GM12878 (cell line): ENCODE results near the gene ATP6V0A4. TPM values are rescaled to one million over a fixed set of nuclear protein-coding genes. Genes with fewer than 3 reads are reported as not detected.

Experiments used
- ATAC-seq: fragments of 200-7000 bp; cut with Tn5 transposase; 3 replicates; pipeline ENCODE4 v1.9.1; 2020; ENCODE audit warnings: mild to moderate bottlenecking, moderate library complexity
- BruUV-seq: library from RNA; stranded (reverse); fragments of 400-500 nt; replicated peaks from 2 replicates; lab custom pipeline; 2021; lab: Mats Ljungman, UMichigan
- CTCF ChIA-PET: fragments of 300-600 bp; sonication (Branson Sonifier 250); formaldehyde crosslinking; extraction: SDS; loops from one replicate; lab custom pipeline; 2021; ENCODE audit warnings: inconsistent platforms; lab: Yijun Ruan, JAX
- POLR2A ChIA-PET: fragments of 350-600 bp; formaldehyde crosslinking; extraction: SDS; loops from one replicate; lab custom pipeline; 2021; ENCODE audit warnings: inconsistent platforms; lab: Charles Lee
- RAD21 ChIA-PET: fragments of 300-600 bp; sonication (Branson Sonifier 250); formaldehyde crosslinking; loops from one replicate; lab custom pipeline; 2023; ENCODE audit warnings: antibody characterized with exemption; ENCODE audit not compliant: unreplicated experiment; lab: Charles Lee
- SMC1A ChIA-PET: fragments of 300-600 bp; sonication (Branson Sonifier 250); formaldehyde crosslinking; loops from one replicate; lab custom pipeline; 2023; ENCODE audit not compliant: unreplicated experiment, uncharacterized antibody; lab: Charles Lee
- DNase-seq: peaks from one replicate; pipeline ENCODE4 v3.0.0-alpha.2; 2011; ENCODE audit warnings: low read depth, low spot score
- FAIRE-seq: peaks from 3 replicates; lab custom pipeline; 2011; peaks lifted over from hg19 to GRCh38; lab: Jason Lieb, UNC
- H2AFZ ChIP-seq: 2 replicates; pipeline ENCODE4 v1.6.0; 2011; ENCODE audit warnings: low read depth, low read length, control low read depth; ENCODE audit not compliant: control insufficient read depth
- H3K27ac ChIP-seq: 2 replicates; pipeline ENCODE4 v1.5.1; 2011; ENCODE audit warnings: control low read depth; ENCODE audit not compliant: control insufficient read depth, insufficient read depth
- H3K27me3 ChIP-seq, 2 experiments: replicated peaks in 1 of 2; 2 replicates each; pipeline versions ENCODE4 v1.6.0 to v1.6.1; 2011; ENCODE audit warnings: low read length in 1 of 2; ENCODE audit not compliant: control insufficient read depth in 2 of 2, insufficient read depth in 2 of 2
- H3K36me3 ChIP-seq, 2 experiments: 2 replicates each; pipeline ENCODE4 v1.5.1; 2011; ENCODE audit warnings: low read length in 1 of 2; ENCODE audit not compliant: control insufficient read depth in 2 of 2, insufficient read depth in 2 of 2
- H3K4me1 ChIP-seq: 2 replicates; pipeline ENCODE4 v1.6.1; 2011; ENCODE audit warnings: mild to moderate bottlenecking, low read length, moderate library complexity, mixed read lengths; ENCODE audit not compliant: control insufficient read depth, insufficient read depth
- H3K4me2 ChIP-seq: 2 replicates; pipeline ENCODE4 v1.6.0; 2011; ENCODE audit warnings: control low read depth; ENCODE audit not compliant: control insufficient read depth, insufficient read depth
- H3K4me3 ChIP-seq: fragments of 200-600 bp; sonication (generic); 2 replicates; pipeline ENCODE4 v1.5.1; 2016
- H3K79me2 ChIP-seq: 2 replicates; pipeline ENCODE4 v1.6.0; 2011; ENCODE audit warnings: low read length; ENCODE audit not compliant: control insufficient read depth, insufficient read depth
- H3K9ac ChIP-seq: 2 replicates; pipeline ENCODE4 v1.8.0; 2011; ENCODE audit warnings: low read length, control low read depth, mixed read lengths; ENCODE audit not compliant: control insufficient read depth, insufficient read depth
- H3K9me3 ChIP-seq: replicated peaks from 3 replicates; pipeline ENCODE4 v1.5.1; 2011; ENCODE audit warnings: mild to moderate bottlenecking, low read length; ENCODE audit not compliant: control insufficient read depth, insufficient read depth
- H4K20me1 ChIP-seq: 2 replicates; pipeline ENCODE4 v1.6.0; 2011; ENCODE audit not compliant: control insufficient read depth, insufficient read depth
- FOXM1 ChIP-seq: IDR thresholded peaks from 2 replicates; pipeline ENCODE4 v1.6.1; 2012; ENCODE audit warnings: low read depth, mild to moderate bottlenecking, inconsistent platforms, low read length, moderate library complexity
- MEF2A ChIP-seq: IDR thresholded peaks from 2 replicates; pipeline ENCODE4 v1.6.1; 2011; ENCODE audit warnings: low read depth, mild to moderate bottlenecking, low read length, moderate library complexity; ENCODE audit not compliant: insufficient read depth
- MTA3 ChIP-seq: IDR thresholded peaks from 2 replicates; pipeline ENCODE4 v1.6.1; 2012; ENCODE audit warnings: low read length, inconsistent platforms, borderline replicate concordance
- MYB ChIP-seq: fragments of 150-350 bp; IDR thresholded peaks from 2 replicates; pipeline ENCODE4 v1.6.1; 2014; ENCODE audit warnings: mild to moderate bottlenecking, low read depth, low read length, borderline replicate concordance
- NR2C1 ChIP-seq: fragments of 450-650 bp; IDR thresholded peaks from 2 replicates; pipeline ENCODE4 v1.6.1; 2017; ENCODE audit warnings: antibody characterized with exemption, mild to moderate bottlenecking, moderate library complexity
- POLR2AphosphoS2 ChIP-seq: IDR thresholded peaks from 2 replicates; pipeline ENCODE4 v1.6.1; 2011; ENCODE audit warnings: low read depth, mild to moderate bottlenecking, low read length, improper control_type of control experiment, moderate library complexity
- RAD21 ChIP-seq: IDR thresholded peaks from 2 replicates; pipeline ENCODE4 v1.6.1; 2011; ENCODE audit warnings: mild to moderate bottlenecking, low read depth, low read length, moderate library complexity; ENCODE audit not compliant: insufficient read depth
- SPI1 ChIP-seq: IDR thresholded peaks from 2 replicates; pipeline ENCODE4 v1.6.1; 2011; ENCODE audit warnings: low read depth, mild to moderate bottlenecking, low read length, moderate library complexity, borderline replicate concordance; ENCODE audit not compliant: insufficient read depth
- SREBF1 ChIP-seq: IDR thresholded peaks from 2 replicates; pipeline ENCODE4 v1.6.1; 2012; ENCODE audit warnings: mild to moderate bottlenecking, low read length
- TBL1XR1 ChIP-seq: IDR thresholded peaks from 2 replicates; pipeline ENCODE4 v1.6.1; 2012; ENCODE audit warnings: low read depth, low read length, improper control_type of control experiment
- ZNF24 ChIP-seq: fragments of 450-650 bp; IDR thresholded peaks from 2 replicates; pipeline ENCODE4 v1.6.1; 2017; ENCODE audit warnings: antibody characterized with exemption, mild to moderate bottlenecking
- WGBS: methylation state at CpG from one replicate; pipeline ENCODE4 v1.1.6; 2016; ENCODE audit warnings: low lambda C conversion rate; ENCODE audit not compliant: insufficient replicate concordance, insufficient coverage; ENCODE audit errors: missing lambda C conversion rate; 5-methylcytosine and 5-hydroxymethylcytosine counted together
- in situ Hi-C: fragments of 300-500 bp; cut with MboI; formaldehyde crosslinking; loops from 9 replicates; pipeline ENCODE4 v1.14.3; 2018; ENCODE audit warnings: mixed read lengths
- intact Hi-C: fragments of 100-400 bp; cut with micrococcal nuclease; formaldehyde crosslinking; loops from one replicate; pipeline ENCODE4 v1.14.2; 2022; ENCODE audit not compliant: unreplicated experiment
- polyA plus RNA-seq, 11 experiments: library from polyadenylated mRNA; depleted of rRNA in 4 of 11; unstranded in 6 of 11; stranded (reverse) in 5 of 11; fragments of >200 nt; fragmentation: Nextera tagmentation in 4 of 11; fragmentation: Illumina TruSeq in 1 of 11; extraction: Ambion mirVana in 4 of 11; extraction: Trizol in 1 of 11; gene quantifications; 1 replicate in 1 of 11; 2 replicates in 10 of 11; pipeline versions ENCODE4 v1.2.1 to v1.2.3, GENCODE V29; 2011 to 2016; ENCODE audit warnings: inconsistent platforms in 2 of 11, missing spikeins in 2 of 11, low read depth in 1 of 11
- total RNA-seq, 4 experiments: library from RNA; depleted of rRNA in 3 of 4; stranded (reverse); fragments of >200 nt in 3 of 4; fragmentation: Illumina TruSeq in 1 of 4; extraction: Trizol in 1 of 4; gene quantifications; 2 replicates each; pipeline versions ENCODE4 v1.2.1 to v1.2.3, GENCODE V29; 2013 to 2021
- TF ChIP-seq, protein P1 (sequence below): fragments of 150-350 bp; IDR thresholded peaks from 2 replicates; pipeline ENCODE4 v1.6.1; 2014; ENCODE audit warnings: mild to moderate bottlenecking, low read depth, low read length
- TF ChIP-seq, protein P2 (sequence below): IDR thresholded peaks from 2 replicates; pipeline ENCODE4 v1.6.1; 2011; ENCODE audit warnings: mild to moderate bottlenecking, low read depth, low read length, moderate library complexity; ENCODE audit not compliant: insufficient replicate concordance
- TF ChIP-seq, protein P3 (sequence below): fragments of 450-650 bp; IDR thresholded peaks from 2 replicates; pipeline ENCODE4 v1.6.1; 2017; ENCODE audit warnings: borderline replicate concordance

Gene ATP6V0A4
- total and polyA plus RNA-seq, 10 of the 15 experiments (the other 5 are each of a cell fraction or from before 2014, with no cell fraction given), result not detected

DNA sequence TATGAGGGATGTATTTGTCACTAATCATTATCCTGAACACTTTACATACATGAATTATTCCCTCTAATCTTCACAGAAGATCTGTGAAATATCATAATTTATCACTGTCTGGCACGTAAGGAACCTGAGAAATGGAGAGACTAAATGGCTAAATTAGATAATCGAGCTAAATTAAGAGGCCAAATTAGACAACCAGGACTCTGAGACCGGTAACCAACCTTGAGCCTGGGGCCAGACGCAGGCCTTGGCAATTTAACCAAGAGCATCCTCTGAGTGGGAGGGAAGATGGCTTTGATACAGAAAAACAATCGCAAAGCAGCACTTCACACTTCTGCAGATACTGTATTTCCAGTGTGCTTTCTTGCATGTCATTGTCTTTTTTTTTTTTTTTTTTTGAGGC lies 118.2 kb downstream of the ATP6V0A4 start:
- intact Hi-C loops (no loop called here), in situ Hi-C loops (no loop called here)
- POLR2A ChIA-PET, result no interaction called here
- ATAC-seq (no peak), FAIRE-seq (no peak), DNase-seq (no peak)
- CTCF ChIA-PET, result no interaction called here
- H3K4me3 ChIP-seq, result no peak overlapping the region
- no peak overlapping the region for H3K27ac ChIP-seq
- H3K4me1 ChIP-seq, result no peaks in the 10 kb centered on the region
- RAD21 ChIA-PET, result no interaction called here
- no peak overlapping the region for H3K9ac ChIP-seq
- TF ChIP-seq MYB, result no peak
- TF ChIP-seq MEF2A, result no peak
- TF ChIP-seq NR2C1, result no peak
- TF ChIP-seq FOXM1, result no peak
- TF ChIP-seq SREBF1, result no peak
- TF ChIP-seq RAD21, result no peak
- TF ChIP-seq, protein P1, sequence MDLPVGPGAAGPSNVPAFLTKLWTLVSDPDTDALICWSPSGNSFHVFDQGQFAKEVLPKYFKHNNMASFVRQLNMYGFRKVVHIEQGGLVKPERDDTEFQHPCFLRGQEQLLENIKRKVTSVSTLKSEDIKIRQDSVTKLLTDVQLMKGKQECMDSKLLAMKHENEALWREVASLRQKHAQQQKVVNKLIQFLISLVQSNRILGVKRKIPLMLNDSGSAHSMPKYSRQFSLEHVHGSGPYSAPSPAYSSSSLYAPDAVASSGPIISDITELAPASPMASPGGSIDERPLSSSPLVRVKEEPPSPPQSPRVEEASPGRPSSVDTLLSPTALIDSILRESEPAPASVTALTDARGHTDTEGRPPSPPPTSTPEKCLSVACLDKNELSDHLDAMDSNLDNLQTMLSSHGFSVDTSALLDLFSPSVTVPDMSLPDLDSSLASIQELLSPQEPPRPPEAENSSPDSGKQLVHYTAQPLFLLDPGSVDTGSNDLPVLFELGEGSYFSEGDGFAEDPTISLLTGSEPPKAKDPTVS, result no peak
- no peak for TF ChIP-seq SPI1
- TF ChIP-seq, protein P2, sequence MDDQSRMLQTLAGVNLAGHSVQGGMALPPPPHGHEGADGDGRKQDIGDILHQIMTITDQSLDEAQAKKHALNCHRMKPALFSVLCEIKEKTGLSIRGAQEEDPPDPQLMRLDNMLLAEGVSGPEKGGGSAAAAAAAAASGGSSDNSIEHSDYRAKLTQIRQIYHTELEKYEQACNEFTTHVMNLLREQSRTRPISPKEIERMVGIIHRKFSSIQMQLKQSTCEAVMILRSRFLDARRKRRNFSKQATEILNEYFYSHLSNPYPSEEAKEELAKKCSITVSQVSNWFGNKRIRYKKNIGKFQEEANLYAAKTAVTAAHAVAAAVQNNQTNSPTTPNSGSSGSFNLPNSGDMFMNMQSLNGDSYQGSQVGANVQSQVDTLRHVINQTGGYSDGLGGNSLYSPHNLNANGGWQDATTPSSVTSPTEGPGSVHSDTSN, result no peak
- TF ChIP-seq TBL1XR1, result no peak
- TF ChIP-seq MTA3, result no peak
- no peak for TF ChIP-seq ZNF24
- TF ChIP-seq, protein P3, sequence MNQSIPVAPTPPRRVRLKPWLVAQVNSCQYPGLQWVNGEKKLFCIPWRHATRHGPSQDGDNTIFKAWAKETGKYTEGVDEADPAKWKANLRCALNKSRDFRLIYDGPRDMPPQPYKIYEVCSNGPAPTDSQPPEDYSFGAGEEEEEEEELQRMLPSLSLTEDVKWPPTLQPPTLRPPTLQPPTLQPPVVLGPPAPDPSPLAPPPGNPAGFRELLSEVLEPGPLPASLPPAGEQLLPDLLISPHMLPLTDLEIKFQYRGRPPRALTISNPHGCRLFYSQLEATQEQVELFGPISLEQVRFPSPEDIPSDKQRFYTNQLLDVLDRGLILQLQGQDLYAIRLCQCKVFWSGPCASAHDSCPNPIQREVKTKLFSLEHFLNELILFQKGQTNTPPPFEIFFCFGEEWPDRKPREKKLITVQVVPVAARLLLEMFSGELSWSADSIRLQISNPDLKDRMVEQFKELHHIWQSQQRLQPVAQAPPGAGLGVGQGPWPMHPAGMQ, result no peak
- no peak for TF ChIP-seq POLR2AphosphoS2
- no peak overlapping the region for H3K4me2 ChIP-seq
- H3K9me3 ChIP-seq, result no peaks in the 10 kb centered on the region
- BruUV-seq, result no TSS peak
- H2AFZ ChIP-seq, result no peak overlapping the region
- no peaks in the 10 kb centered on the region for H3K79me2 ChIP-seq
- SMC1A ChIA-PET, result no interaction called here
- no peaks in the 10 kb centered on the region for H3K36me3 ChIP-seq
- 30% methylated on average over 5 of the region's 5 CpGs for WGBS
- no peaks in the 10 kb centered on the region for H3K27me3 ChIP-seq
- no peaks in the 10 kb centered on the region for H4K20me1 ChIP-seq
